SK-N-SH (cell line): ENCODE measurements around the gene STH. TPM values are rescaled to one million over a fixed set of nuclear protein-coding genes. Genes with fewer than 3 reads are reported as not detected.

Experiments used
- CTCF ChIA-PET: fragments of 300-600, 350-600 bp; formaldehyde crosslinking; extraction: SDS; loops from one replicate; lab custom pipeline; 2021; lab: Yijun Ruan, JAX
- POLR2A ChIA-PET: fragments of 350-600 bp; sonication (Branson Sonifier 250); formaldehyde crosslinking; extraction: SDS; loops from one replicate; lab custom pipeline; 2020; ENCODE audit warnings: antibody characterized with exemption, inconsistent platforms; lab: Yijun Ruan, JAX
- DNase-seq: peaks from one replicate; pipeline ENCODE4 v3.0.0; 2012
- H2AFZ ChIP-seq: fragments of 200-600 bp; sonication (generic); 2 replicates; pipeline ENCODE4 v1.8.1; 2016; ENCODE audit warnings: antibody characterized with exemption, mild to moderate bottlenecking, low read depth
- H3F3A ChIP-seq: fragments of 200-600 bp; sonication (generic); replicated peaks from 2 replicates; pipeline ENCODE3; 2016; ENCODE audit warnings: antibody characterized with exemption, mild to moderate bottlenecking; ENCODE audit not compliant: insufficient read depth
- H3K27ac ChIP-seq, 2 experiments: fragments of 200-500 bp in 1 of 2; fragments of 200-600 bp in 1 of 2; sonication (Bioruptor generic) in 1 of 2; sonication (generic), shearing (Covaris generic) in 1 of 2; 2 replicates each; pipeline versions ENCODE4 v1.5.1 to v1.6.1; 2014 to 2016; ENCODE audit warnings: low read depth in 2 of 2, inconsistent platforms in 1 of 2, low read length in 1 of 2, mild to moderate bottlenecking in 1 of 2, mixed read lengths in 1 of 2
- H3K27me3 ChIP-seq: fragments of 200-600 bp; sonication (generic), shearing (Covaris generic); 2 replicates; pipeline ENCODE4 v1.6.1; 2016; ENCODE audit warnings: mixed run types; ENCODE audit not compliant: insufficient read depth
- H3K36me3 ChIP-seq, 2 experiments: fragments of 200-500 bp in 1 of 2; fragments of 200-600 bp in 1 of 2; sonication (Bioruptor generic) in 1 of 2; sonication (generic) in 1 of 2; replicated peaks in 1 of 2; 2 replicates each; pipeline versions ENCODE3 to v1.5.1; 2014 to 2016; ENCODE audit warnings: low read length in 1 of 2, mild to moderate bottlenecking in 1 of 2; ENCODE audit not compliant: insufficient read depth in 2 of 2, control insufficient read depth in 1 of 2
- H3K4me1 ChIP-seq, 2 experiments: fragments of 200-500 bp in 1 of 2; fragments of 200-600 bp in 1 of 2; sonication (Bioruptor generic) in 1 of 2; sonication (generic), shearing (Covaris generic) in 1 of 2; 2 replicates each; pipeline versions ENCODE4 v1.5.1 to v1.6.1; 2014 to 2016; ENCODE audit warnings: low read depth in 1 of 2, low read length in 1 of 2, mixed run types in 1 of 2; ENCODE audit not compliant: insufficient read depth in 2 of 2, control insufficient read depth in 1 of 2
- H3K4me2 ChIP-seq: fragments of 200-600 bp; sonication (generic), shearing (Covaris generic); 2 replicates; pipeline ENCODE4 v1.6.1; 2017; ENCODE audit warnings: mixed run types
- H3K4me3 ChIP-seq, 2 experiments: fragments of 200-500 bp in 1 of 2; fragments of 200-600 bp in 1 of 2; sonication (Bioruptor generic) in 1 of 2; sonication (generic), shearing (Covaris generic) in 1 of 2; 2 replicates each; pipeline versions ENCODE4 v1.5.1 to v1.8.1; 2014 to 2016; ENCODE audit warnings: low read depth in 2 of 2, inconsistent platforms in 1 of 2, low read length in 1 of 2, mild to moderate bottlenecking in 1 of 2, mixed read lengths in 1 of 2, moderate library complexity in 1 of 2
- H3K79me2 ChIP-seq: fragments of 200-600 bp; sonication (generic); 2 replicates; pipeline ENCODE4 v1.8.1; 2017; ENCODE audit warnings: mild to moderate bottlenecking; ENCODE audit not compliant: insufficient read depth
- H3K9ac ChIP-seq: fragments of 200-600 bp; sonication (generic); 2 replicates; pipeline ENCODE4 v1.6.1; 2017; ENCODE audit warnings: mixed run types
- H3K9me2 ChIP-seq: fragments of 200-600 bp; sonication (generic); 2 replicates; pipeline ENCODE4 v1.6.1; 2017; ENCODE audit warnings: mixed run types
- H3K9me3 ChIP-seq: fragments of 200-600 bp; sonication (generic); 2 replicates; pipeline ENCODE4 v1.6.1; 2017; ENCODE audit warnings: mixed run types, mild to moderate bottlenecking, moderate library complexity
- H4K20me1 ChIP-seq: fragments of 200-600 bp; sonication (generic); 2 replicates; pipeline ENCODE4 v1.6.1; 2017; ENCODE audit warnings: mild to moderate bottlenecking, mixed run types; ENCODE audit not compliant: insufficient read depth
- EP300 ChIP-seq, 2 experiments: IDR thresholded peaks; 2 replicates each; pipeline versions ENCODE4 v1.4.0 to v1.6.1; 2012; ENCODE audit warnings: borderline replicate concordance in 1 of 2, low read depth in 1 of 2, low read length in 1 of 2
- EZH2phosphoT487 ChIP-seq: fragments of 200-600 bp; sonication (generic); IDR thresholded peaks from 2 replicates; pipeline ENCODE4 v1.6.1; 2017; ENCODE audit warnings: low read depth, mixed run types, mild to moderate bottlenecking, antibody characterized with exemption, moderate library complexity, borderline replicate concordance
- GATA2 ChIP-seq: sonication (generic); formaldehyde crosslinking; IDR thresholded peaks from 2 replicates; pipeline ENCODE4 v1.5.0; 2020; ENCODE audit warnings: mild to moderate bottlenecking, missing genetic modification reagents
- IRF3 ChIP-seq: fragments of 150-350 bp; IDR thresholded peaks from 2 replicates; pipeline ENCODE4 v1.6.1; 2016; ENCODE audit warnings: mild to moderate bottlenecking, low read depth, low read length
- JUND ChIP-seq: IDR thresholded peaks from 2 replicates; pipeline ENCODE4 v1.4.0; 2012
- MXI1 ChIP-seq: IDR thresholded peaks from 2 replicates; pipeline ENCODE4 v1.6.1; 2012; ENCODE audit warnings: mild to moderate bottlenecking, low read depth, low read length, improper control_type of control experiment
- NFIC ChIP-seq: IDR thresholded peaks from 2 replicates; pipeline ENCODE4 v1.4.0; 2012; ENCODE audit warnings: borderline replicate concordance
- PBX3 ChIP-seq: IDR thresholded peaks from 2 replicates; pipeline ENCODE4; 2012
- POLR2AphosphoS5 ChIP-seq: IDR thresholded peaks from 2 replicates; pipeline ENCODE4 v1.6.1; 2012; ENCODE audit warnings: low read depth, low read length
- RCOR1 ChIP-seq: fragments of 150-350 bp; IDR thresholded peaks from 2 replicates; pipeline ENCODE4 v1.6.1; 2017; ENCODE audit warnings: antibody characterized with exemption, low read length
- REST ChIP-seq: IDR thresholded peaks from 2 replicates; pipeline ENCODE4 v1.6.1; 2012; ENCODE audit warnings: mild to moderate bottlenecking, low read depth, low read length, moderate library complexity
- RXRA ChIP-seq: IDR thresholded peaks from 2 replicates; pipeline ENCODE4 v1.4.0; 2012; ENCODE audit warnings: low read depth, mild to moderate bottlenecking, borderline replicate concordance
- SIN3A ChIP-seq: IDR thresholded peaks from 2 replicates; pipeline ENCODE4 v1.6.1; 2012; ENCODE audit warnings: low read depth, mild to moderate bottlenecking, low read length, moderate library complexity, borderline replicate concordance
- TAF1 ChIP-seq: IDR thresholded peaks from 2 replicates; pipeline ENCODE4 v1.6.1; 2012; ENCODE audit warnings: low read depth, mild to moderate bottlenecking, low read length, moderate library complexity, borderline replicate concordance
- TCF12 ChIP-seq: IDR thresholded peaks from 2 replicates; pipeline ENCODE4 v1.4.0; 2012
- TEAD4 ChIP-seq: IDR thresholded peaks from 2 replicates; pipeline ENCODE4 v1.4.0; 2012; ENCODE audit warnings: mild to moderate bottlenecking, borderline replicate concordance; ENCODE audit not compliant: insufficient read depth
- USF2 ChIP-seq: fragments of 150-350 bp; IDR thresholded peaks from 2 replicates; pipeline ENCODE4 v1.6.1; 2017; ENCODE audit warnings: antibody characterized with exemption, low read length, low read depth, borderline replicate concordance
- ZBTB33 ChIP-seq: IDR thresholded peaks from 2 replicates; pipeline ENCODE4 v1.4.0; 2012; ENCODE audit warnings: low read depth, borderline replicate concordance
- WGBS: methylation state at CpG from one replicate; pipeline ENCODE4 v1.1.6; 2017; ENCODE audit warnings: low lambda C conversion rate; 5-methylcytosine and 5-hydroxymethylcytosine counted together
- polyA plus RNA-seq, 3 experiments: library from polyadenylated mRNA; depleted of rRNA; stranded (reverse); fragments of >200 nt; gene quantifications; 2 replicates each; pipeline ENCODE4 v1.2.3, GENCODE V29; 2012

Gene STH
- polyA plus RNA-seq, 1 of the 3 experiments (the other 2 are of a cell fraction) = not detected

- Histone ChIP-seq H3K9me3 (no peaks in the 10 kb centered on the region), H3K4me3 (no peak overlapping the region), H3K27ac (no peak overlapping the region), H3K79me2 (no peaks in the 10 kb centered on the region), H2AFZ (no peak overlapping the region), H3K36me3 (no peaks in the 10 kb centered on the region), H3K9ac (no peak overlapping the region), H3K4me2 (no peak overlapping the region), H4K20me1 (no peaks in the 10 kb centered on the region), H3K4me1 (peaks cover 0 to 17% of the 10 kb centered on the region in 2 experiments; a peak in 1 of 4 replicates), H3K9me2 (no peaks in the 10 kb centered on the region), H3K27me3 (no peaks in the 10 kb centered on the region), H3F3A (no peaks in the 10 kb centered on the region)
- 87% methylated on average over 9 of the region's 9 CpGs for WGBS
- POLR2A ChIA-PET = no interaction called here
- no peak for DNase-seq
- TF ChIP-seq TAF1 (no peak), NFIC (no peak), SIN3A (no peak), POLR2AphosphoS5 (no peak), IRF3 (no peak), TEAD4 (no peak), RCOR1 (no peak), EP300 (IDR thresholded peaks at IDR 0.05; ENCODE audit: borderline replicate concordance in 1 of 2, low read depth in 1 of 2, low read length in 1 of 2) (no peak), TCF12 (no peak), EZH2phosphoT487 (no peak), USF2 (no peak), MXI1 (no peak), REST (no peak), PBX3 (no peak), JUND (no peak), GATA2 (no peak), RXRA (no peak), ZBTB33 (no peak)
- CTCF ChIA-PET = interaction anchor here (1.3 to 2.6 kb wide), 3 partner anchors 30 to 185 kb away, joined by 3 to 13 read pairs (median 3); partner anchors contain the start of gene KANSL1
These were observed 9.5 kb downstream of the STH start for GRCh38 chr17:46008591-46008990.
